Mammary epithelial cell (primary cell): ENCODE data around the gene MYO7A.

ENCODE experiments used
- CTCF ChIP-seq, 2 donors: IDR thresholded peaks in 1 of 2; conservative IDR thresholded peaks in 1 of 2; 2 replicates each; pipeline ENCODE4 v1.5.1; 2011 to 2012; ENCODE audit warnings: inconsistent platforms in 2 of 2, low read length in 2 of 2, mild to moderate bottlenecking in 2 of 2, control low read depth in 1 of 2, low read depth in 1 of 2; ENCODE audit not compliant: insufficient read depth in 1 of 2; ENCODE audit errors: extremely low read depth in 1 of 2
- EZH2 ChIP-seq: IDR thresholded peaks from 2 replicates; pipeline ENCODE4 v1.6.1; 2012; ENCODE audit warnings: low read length, inconsistent platforms, borderline replicate concordance

DNA sequence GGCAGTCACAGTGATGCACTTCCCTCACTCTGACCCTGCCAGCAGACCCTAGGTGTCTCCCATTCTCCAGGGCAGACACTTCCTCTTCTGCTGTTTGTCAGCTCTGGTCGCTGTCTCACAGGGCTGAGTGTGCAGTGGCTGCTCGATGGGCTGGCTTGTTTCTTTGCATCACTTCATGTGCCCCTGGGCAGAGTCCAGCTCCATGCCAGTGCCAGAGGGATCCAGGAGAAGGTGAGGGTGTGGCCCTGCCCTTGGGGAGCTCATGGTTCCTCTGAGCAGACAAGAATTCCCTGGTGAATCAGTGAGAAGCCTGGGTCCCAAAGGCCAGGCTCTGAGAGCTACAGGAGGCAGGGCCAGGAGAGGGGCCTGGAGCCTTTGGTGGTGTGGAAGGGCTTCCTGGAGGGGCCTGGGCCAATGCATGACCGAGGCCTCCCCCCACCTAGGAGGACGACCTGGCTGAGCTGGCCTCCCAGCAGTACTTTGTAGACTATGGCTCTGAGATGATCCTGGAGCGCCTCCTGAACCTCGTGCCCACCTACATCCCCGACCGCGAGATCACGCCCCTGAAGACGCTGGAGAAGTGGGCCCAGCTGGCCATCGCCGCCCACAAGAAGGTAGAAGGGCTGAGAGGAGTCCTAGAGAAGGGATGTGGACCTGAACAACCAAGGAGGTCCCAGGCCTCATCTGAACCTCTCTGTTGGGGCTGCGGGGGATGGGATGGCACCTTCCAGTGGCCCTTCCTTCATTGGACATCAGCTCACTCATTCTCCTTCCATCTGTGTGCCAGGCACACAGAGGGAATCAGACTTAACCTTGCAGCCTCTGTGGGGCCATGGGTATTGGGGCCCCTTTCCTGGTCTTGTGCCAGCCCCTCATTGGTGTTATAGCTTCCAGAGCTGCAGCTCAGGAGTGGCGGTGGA lies 66.1 kb downstream of the MYO7A start:
- no peak for TF ChIP-seq CTCF (conservative IDR thresholded peaks at IDR 0.05 in 1 of 2, IDR thresholded peaks at IDR 0.05 in 1 of 2; ENCODE audit: extremely low read depth in 1 of 2, insufficient read depth in 1 of 2, low read depth in 1 of 2, low read length in 2 of 2)
- TF ChIP-seq EZH2, result no peak
